HepG2 (cell line): ENCODE measurements around the gene MOGAT3. TPM values are rescaled to one million over a fixed set of nuclear protein-coding genes. Genes with fewer than 3 reads are reported as not detected.

Experiments
- ATAC-seq: fragments of 200-7000 bp; cut with Tn5 transposase; 3 replicates; pipeline ENCODE4 v1.9.1; 2020; ENCODE audit warnings: mild to moderate bottlenecking, moderate library complexity
- BruUV-seq: library from RNA; stranded (reverse); fragments of 400-500 nt; replicated peaks from 2 replicates; lab custom pipeline; 2021; lab: Mats Ljungman, UMichigan
- CTCF ChIA-PET: fragments of 300-600 bp; formaldehyde crosslinking; extraction: SDS; loops from one replicate; lab custom pipeline; 2021; ENCODE audit warnings: low total read pairs, inconsistent platforms, low intra/inter-chr PET ratio; lab: Yijun Ruan, JAX
- POLR2A ChIA-PET: fragments of 350-600 bp; sonication (Branson Sonifier 250); formaldehyde crosslinking; loops from one replicate; lab custom pipeline; 2020; ENCODE audit warnings: antibody characterized with exemption, inconsistent platforms; lab: Yijun Ruan, JAX
- DNase-seq: peaks from one replicate; pipeline ENCODE4 v3.0.0-alpha.2; 2015; ENCODE audit warnings: low spot score
- FAIRE-seq: peaks from 3 replicates; lab custom pipeline; 2011; peaks lifted over from hg19 to GRCh38; lab: Jason Lieb, UNC
- H2AFZ ChIP-seq: one replicate; pipeline ENCODE4 v1.6.1; 2011; ENCODE audit warnings: low read length, inconsistent platforms
- H3K27ac ChIP-seq: fragments of 300-600 bp; 3 replicates; pipeline ENCODE4 v1.8.0; 2011; ENCODE audit warnings: mixed run types, mild to moderate bottlenecking, mixed read lengths, low read length, inconsistent platforms; ENCODE audit not compliant: insufficient read depth; ENCODE audit errors: extremely low read length
- H3K27me3 ChIP-seq, 2 experiments: fragments of 200-600 bp in 1 of 2; 2 replicates in 1 of 2; 3 replicates in 1 of 2; pipeline versions ENCODE4 v1.6.0 to v1.8.0; 2011; ENCODE audit warnings: low read length in 2 of 2, mild to moderate bottlenecking in 2 of 2, moderate library complexity in 2 of 2, inconsistent platforms in 1 of 2; ENCODE audit not compliant: insufficient read depth in 2 of 2, control insufficient read depth in 1 of 2
- H3K36me3 ChIP-seq, 2 experiments: fragments of 200-600 bp in 1 of 2; replicated peaks in 1 of 2; 2 replicates in 1 of 2; 3 replicates in 1 of 2; pipeline versions ENCODE4 v1.5.1 to v1.8.0; 2011; ENCODE audit warnings: low read length in 2 of 2, inconsistent platforms in 1 of 2; ENCODE audit not compliant: insufficient read depth in 2 of 2, control insufficient read depth in 1 of 2
- H3K4me1 ChIP-seq: 2 replicates; pipeline ENCODE4 v1.5.1; 2012; ENCODE audit warnings: low read length, inconsistent platforms; ENCODE audit not compliant: insufficient read depth
- H3K4me2 ChIP-seq: 2 replicates; pipeline ENCODE4 v1.6.0; 2011; ENCODE audit warnings: low read depth, low read length, inconsistent platforms
- H3K4me3 ChIP-seq, 3 experiments: fragments of 200-600 bp in 1 of 3; sonication (generic), shearing (Covaris generic) in 1 of 3; replicated peaks in 1 of 3; 2 replicates each; pipeline ENCODE4 v1.5.1; 2011 to 2016; ENCODE audit warnings: low read length in 3 of 3, inconsistent platforms in 2 of 3, low read depth in 2 of 3, mild to moderate bottlenecking in 2 of 3, control low read depth in 1 of 3, mixed read lengths in 1 of 3; ENCODE audit not compliant: insufficient read depth in 1 of 3
- H3K79me2 ChIP-seq: one replicate; pipeline ENCODE4 v1.6.1; 2011; ENCODE audit warnings: low read length, inconsistent platforms; ENCODE audit not compliant: insufficient read depth
- H3K9ac ChIP-seq: 2 replicates; pipeline ENCODE4 v1.6.0; 2011; ENCODE audit warnings: mild to moderate bottlenecking, low read depth, low read length, inconsistent platforms; ENCODE audit not compliant: insufficient read depth
- H3K9me3 ChIP-seq: 2 replicates; pipeline ENCODE4 v1.5.1; 2012; ENCODE audit warnings: mild to moderate bottlenecking, low read length
- H4K20me1 ChIP-seq: 2 replicates; pipeline ENCODE4 v1.6.0; 2011; ENCODE audit warnings: inconsistent platforms, mild to moderate bottlenecking, low read length, moderate library complexity; ENCODE audit not compliant: insufficient read depth
- AHR ChIP-seq: IDR thresholded peaks from 2 replicates; pipeline ENCODE4 v1.6.1; 2018; ENCODE audit warnings: missing genetic modification reagents, missing compliant biosample characterization
- FOSL1 ChIP-seq: sonication (generic); formaldehyde crosslinking; IDR thresholded peaks from 2 replicates; pipeline ENCODE4 v1.9.0; 2021; ENCODE audit warnings: missing genetic modification reagents, borderline replicate concordance
- RNF2 ChIP-seq: fragments of 450-650 bp; conservative IDR thresholded peaks from 2 replicates; pipeline ENCODE4 v1.6.1; 2016; ENCODE audit warnings: low read depth
- TCF7L2 ChIP-seq: IDR thresholded peaks from 2 replicates; pipeline ENCODE4 v1.6.1; 2011; ENCODE audit warnings: mild to moderate bottlenecking, low read depth, low read length, moderate library complexity
- ZBED4 ChIP-seq: sonication (generic); formaldehyde crosslinking; IDR thresholded peaks from 2 replicates; pipeline ENCODE4 v1.4.0; 2020; ENCODE audit warnings: missing genetic modification reagents, borderline replicate concordance
- ZIK1 ChIP-seq: sonication (generic); formaldehyde crosslinking; IDR thresholded peaks from 2 replicates; pipeline ENCODE4 v1.5.0; 2020; ENCODE audit warnings: mild to moderate bottlenecking, low read depth, missing genetic modification reagents, borderline replicate concordance
- ZNF607 ChIP-seq: sonication (generic); formaldehyde crosslinking; IDR thresholded peaks from 2 replicates; pipeline ENCODE4 v1.5.1; 2020; ENCODE audit warnings: missing genetic modification reagents, mild to moderate bottlenecking, borderline replicate concordance
- WGBS: methylation state at CpG from one replicate; pipeline ENCODE4 v1.1.6; 2017; ENCODE audit warnings: low lambda C conversion rate; 5-methylcytosine and 5-hydroxymethylcytosine counted together
- in situ Hi-C: cut with HindIII; loops from 2 replicates; pipeline ENCODE4 v1.10.0; 2017; ENCODE audit warnings: low pct_unique_long_range_greater_than_20kb; ENCODE audit not compliant: extremely low pct_ligation_motif_present
- intact Hi-C: fragments of 100-400 bp; cut with micrococcal nuclease; formaldehyde crosslinking; loops from one replicate; pipeline ENCODE4 v1.10.0; 2022; ENCODE audit not compliant: unreplicated experiment
- polyA plus RNA-seq, 8 experiments: library from polyadenylated mRNA; depleted of rRNA in 3 of 8; stranded (reverse) in 7 of 8; unstranded in 1 of 8; fragments of >200 nt; fragmentation: Illumina TruSeq in 4 of 8; extraction: Trizol in 4 of 8; gene quantifications; 2 replicates each; pipeline versions ENCODE4 v1.2.1 to v1.2.3, GENCODE V29; 2011 to 2016; ENCODE audit warnings: low read depth in 4 of 8, missing spikeins in 1 of 8, mixed read lengths in 1 of 8; ENCODE audit not compliant: insufficient read depth in 1 of 8
- total RNA-seq, 5 experiments: library from RNA; depleted of rRNA; stranded (reverse); fragments of >200 nt; fragmentation: Illumina TruSeq; extraction: Trizol; gene quantifications; 2 replicates each; pipeline ENCODE4 v1.2.3, GENCODE V29; 2016; ENCODE audit warnings: low read depth in 1 of 5

MOGAT3 gene
- total and polyA plus RNA-seq, 2 of the 13 experiments (the other 11 are each of a cell fraction or from before 2014, with no cell fraction given) = 22.5 to 30.5 TPM

GRCh38 chr7:101225650-101226049 is 24.8 kb upstream of the MOGAT3 start:
- no peak for FAIRE-seq
- H3K27me3 ChIP-seq = no peaks in the 10 kb centered on the region
- BruUV-seq = no TSS peak

More at GRCh38 chr7:101225650-101226049, 24.8 kb upstream of the MOGAT3 start:
- ChIA-PET CTCF (no interaction called here), POLR2A (interaction anchor here (0.6 kb wide), 1 partner anchor 39 kb away, joined by 3 read pairs; no protein-coding TSS in a partner anchor)
- WGBS = 98% methylated on average over 6 of the region's 6 CpGs
- no peak for DNase-seq
- in situ Hi-C loops (no loop called here), intact Hi-C loops (no loop called here)
- peaks cover 4 to 37% of the 10 kb centered on the region in 2 experiments; a peak in 4 of 5 replicates for H3K36me3 ChIP-seq
- no peak overlapping the region for H3K27ac ChIP-seq
- H4K20me1 ChIP-seq = no peaks in the 10 kb centered on the region
- H3K79me2 ChIP-seq = no peaks in the 10 kb centered on the region
- H2AFZ ChIP-seq = no peak overlapping the region
- ATAC-seq = no peak
- H3K4me2 ChIP-seq = no peak overlapping the region
- H3K9ac ChIP-seq = no peak overlapping the region
- no peak overlapping the region for H3K4me3 ChIP-seq
- TF ChIP-seq TCF7L2 (no peak), AHR (CRISPR knock-in tag) (no peak), ZBED4 (CRISPR knock-in tag) (no peak), FOSL1 (no peak), ZNF607 (CRISPR knock-in tag) (no peak), ZIK1 (CRISPR knock-in tag) (no peak), RNF2 (no peak)
- H3K4me1 ChIP-seq = peaks cover 7% of the 10 kb centered on the region
- H3K9me3 ChIP-seq = no peaks in the 10 kb centered on the region
